ENCODE measurements around the gene LBX2. TPM values are rescaled to one million over a fixed set of nuclear protein-coding genes. Genes with fewer than 3 reads are reported as not detected.
A peak's percentile ranks its signal among the peaks of the same experiment; 100 is the strongest.

The LBX2 gene
- total and polyA plus RNA-seq, 4 experiments from 2014 or later: 0.23 to 0.30 TPM; not detected in 2

- Histone ChIP-seq H3K27ac (ENCODE audit: low read depth, low read length) (no peak overlapping the region), H3K27me3 (ENCODE audit: insufficient read depth, low read length) (peaks cover 35% of the 10 kb centered on the region), H3K36me3 (ENCODE audit: insufficient read depth, low read length) (no peaks in the 10 kb centered on the region), H3K9me3 (ENCODE audit: control insufficient read depth in 1 of 2, low read length in 2 of 2) (no peaks in the 10 kb centered on the region), H3K4me3 (ENCODE audit: low read length in 2 of 2) (peak overlapping the region in 1 of 2 donors; percentile 53), H3K4me1 (ENCODE audit: insufficient read depth, low read length) (peaks cover 35% of the 10 kb centered on the region)
- ChIA-PET POLR2A (ENCODE audit: partially characterized antibody) (interaction anchor here (0.6 to 2.7 kb wide), 11 partner anchors 9 to 58 kb away, joined by 3 to 20 read pairs (median 4); partner anchors contain the start of genes AUP1, DQX1, HTRA2 and LBX2), CTCF (ENCODE audit: partially characterized antibody) (interaction anchor here (2.6 kb wide), 1 partner anchor 33 kb away, joined by 8 read pairs; the partner anchor contains the start of genes CCDC142 and TTC31)
- Mint-ChIP-seq H3K27me3 (peaks cover 40 to 53% of the 10 kb centered on the region in 2 donors), H3K27ac (no peak overlapping the region), H3K36me3 (no peaks in the 10 kb centered on the region), H3K9me3 (peaks cover 0 to 4% (median 0%) of the 10 kb centered on the region in 8 donors), H3K4me1 (peaks cover 6 to 36% (median 18%) of the 10 kb centered on the region in 4 donors), H3K4me3 (peak overlapping the region; percentile 71 to 87 (median 83))
- DNase-seq: peak; percentile 71 to 76 (median 73)
- intact Hi-C loops (cut with micrococcal nuclease): no loop called here
These were observed 16.7 kb upstream of the LBX2 start for GRCh38 chr2:74515981-74516633.

DNA sequence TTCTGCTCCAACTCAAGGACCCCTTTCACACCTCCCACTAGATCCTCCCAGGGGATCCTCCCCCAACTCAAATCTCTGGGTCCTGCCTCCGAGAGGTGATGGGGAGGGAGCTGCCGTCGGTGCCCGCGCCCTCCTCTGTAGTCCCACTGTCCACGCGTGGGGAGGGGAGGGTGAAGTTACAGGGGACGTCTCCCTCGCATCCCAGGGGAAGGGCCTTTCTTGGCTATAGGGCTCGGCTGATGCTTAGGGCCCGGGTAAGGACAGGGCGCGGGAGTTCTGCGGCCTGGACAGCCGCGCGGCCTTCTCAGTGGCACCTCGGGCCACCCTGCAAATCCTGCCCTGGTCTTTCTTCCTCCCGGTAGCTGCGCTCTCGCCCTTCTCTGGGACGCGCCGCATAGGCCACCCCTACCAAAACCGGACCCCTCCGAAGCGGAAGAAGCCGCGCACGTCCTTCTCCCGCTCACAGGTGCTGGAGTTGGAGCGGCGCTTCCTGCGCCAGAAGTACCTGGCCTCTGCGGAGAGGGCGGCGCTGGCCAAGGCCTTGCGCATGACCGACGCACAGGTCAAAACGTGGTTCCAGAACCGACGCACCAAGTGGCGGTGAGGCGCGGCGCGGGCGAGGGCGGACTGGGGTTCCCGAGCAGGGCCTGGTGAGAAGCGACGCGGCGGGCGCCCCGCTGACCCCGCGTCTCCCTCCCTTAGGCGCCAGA lies 16.0 kb upstream of the LBX2 start:
- peak overlapping the region in 6 of 7 donors; percentile 42 to 85 (median 68) for H3K27ac Mint-ChIP-seq
- H3K4me3 ChIP-seq (ENCODE audit: low read length in 2 of 2): peak overlapping the region in 1 of 2 donors; percentile 53

GRCh38 chr2:74514368-74515270 lies 15.2 kb upstream of the LBX2 start, which contains the start of gene TLX2:
Gene TLX2, plus strand, starts transcription at chr2:74514450. Its CDS starts 357 bp downstream, at chr2:74514807.
- H3K4me3 ChIP-seq (ENCODE audit: low read length in 2 of 2): peak within 1 kb of the TSS in 1 of 2 donors; percentile 53
- Mint-ChIP-seq H3K4me1 (peaks cover 8 to 36% (median 20%) of the 10 kb centered on the region in 4 donors), H3K9me3 (peaks cover 0 to 2% (median 0%) of the 10 kb centered on the region in 8 donors), H3K27me3 (peaks cover 32 to 47% of the 10 kb centered on the region in 2 donors), H3K36me3 (no peaks in the 10 kb centered on the region), H3K4me3 (peak within 1 kb of the TSS; percentile 74 to 81 (median 76)), H3K27ac (peak within 1 kb of the TSS in 4 of 7 donors; percentile 42 to 85 (median 73))
- no peak for DNase-seq
- intact Hi-C loops (cut with micrococcal nuclease): no loop called here
- ChIA-PET POLR2A (ENCODE audit: partially characterized antibody) (interaction anchor here (0.7 to 2.7 kb wide), 8 partner anchors 8 to 32 kb away, joined by 3 to 20 read pairs (median 6); partner anchors contain the start of genes AUP1, CCDC142, DQX1 and HTRA2), CTCF (ENCODE audit: partially characterized antibody) (interaction anchor here (1.3 to 2.6 kb wide), 2 partner anchors 11 to 32 kb away, joined by 3 to 8 read pairs; partner anchors contain the start of genes CCDC142, DQX1 and TTC31)
- peaks cover 35% of the 10 kb centered on the region for H3K27me3 ChIP-seq (ENCODE audit: insufficient read depth, low read length)
- no peaks in the 10 kb centered on the region for H3K9me3 ChIP-seq (ENCODE audit: control insufficient read depth in 1 of 2, low read length in 2 of 2)
- H3K36me3 ChIP-seq (ENCODE audit: insufficient read depth, low read length): no peaks in the 10 kb centered on the region
- peaks cover 35% of the 10 kb centered on the region for H3K4me1 ChIP-seq (ENCODE audit: insufficient read depth, low read length)
- H3K27ac ChIP-seq (ENCODE audit: low read depth, low read length): no peak within 1 kb of the TSS

More for the DNA sequence above, 16.0 kb upstream of the LBX2 start:
- Histone ChIP-seq H3K36me3 (ENCODE audit: insufficient read depth, low read length) (no peaks in the 10 kb centered on the region), H3K27me3 (ENCODE audit: insufficient read depth, low read length) (peaks cover 35% of the 10 kb centered on the region), H3K27ac (ENCODE audit: low read depth, low read length) (no peak overlapping the region), H3K4me1 (ENCODE audit: insufficient read depth, low read length) (peaks cover 35% of the 10 kb centered on the region), H3K9me3 (ENCODE audit: control insufficient read depth in 1 of 2, low read length in 2 of 2) (no peaks in the 10 kb centered on the region)
- H3K9me3 Mint-ChIP-seq: peaks cover 0 to 4% (median 0%) of the 10 kb centered on the region in 8 donors
- H3K4me3 Mint-ChIP-seq: peak overlapping the region; percentile 74 to 80 (median 76)
- ChIA-PET POLR2A (ENCODE audit: partially characterized antibody) (interaction anchor here (0.7 to 2.7 kb wide), 10 partner anchors 8 to 43 kb away, joined by 3 to 20 read pairs (median 4); partner anchors contain the start of genes AUP1, CCDC142, DQX1 and HTRA2), CTCF (ENCODE audit: partially characterized antibody) (interaction anchor here (1.3 to 2.6 kb wide), 2 partner anchors 11 to 32 kb away, joined by 3 to 8 read pairs; partner anchors contain the start of genes CCDC142, DQX1 and TTC31)
- H3K27me3 Mint-ChIP-seq: peaks cover 39 to 55% of the 10 kb centered on the region in 2 donors
- no peaks in the 10 kb centered on the region for H3K36me3 Mint-ChIP-seq
- peaks cover 6 to 36% (median 20%) of the 10 kb centered on the region in 4 donors for H3K4me1 Mint-ChIP-seq
- DNase-seq: no peak
- intact Hi-C loops (cut with micrococcal nuclease): no loop called here

- Histone ChIP-seq H3K27ac (ENCODE audit: low read depth, low read length) (no peak overlapping the region), H3K36me3 (ENCODE audit: insufficient read depth, low read length) (no peaks in the 10 kb centered on the region), H3K4me1 (ENCODE audit: insufficient read depth, low read length) (peaks cover 35% of the 10 kb centered on the region), H3K9me3 (ENCODE audit: control insufficient read depth in 1 of 2, low read length in 2 of 2) (no peaks in the 10 kb centered on the region), H3K27me3 (ENCODE audit: insufficient read depth, low read length) (peaks cover 35% of the 10 kb centered on the region), H3K4me3 (ENCODE audit: low read length in 2 of 2) (peak overlapping the region in 1 of 2 donors; percentile 46)
- Mint-ChIP-seq H3K36me3 (no peaks in the 10 kb centered on the region), H3K27me3 (peaks cover 24 to 42% of the 10 kb centered on the region in 2 donors), H3K4me3 (peak overlapping the region; percentile 41 to 81 (median 69)), H3K4me1 (peaks cover 8 to 36% (median 21%) of the 10 kb centered on the region in 4 donors), H3K27ac (peak overlapping the region in 2 of 7 donors; percentile 27 to 52), H3K9me3 (peaks cover 0 to 2% (median 0%) of the 10 kb centered on the region in 8 donors)
- ChIA-PET POLR2A (ENCODE audit: partially characterized antibody) (interaction anchor here (0.9 to 2.7 kb wide), 10 partner anchors 10 to 58 kb away, joined by 3 to 20 read pairs (median 4); partner anchors contain the start of genes AUP1, DQX1, HTRA2 and MRPL53), CTCF (ENCODE audit: partially characterized antibody) (interaction anchor here (1.3 kb wide), 1 partner anchor 12 kb away, joined by 3 read pairs; the partner anchor contains the start of gene DQX1)
- intact Hi-C loops (cut with micrococcal nuclease): no loop called here
- peak in 1 of 5 donors; percentile 30 for DNase-seq
These were observed 14.4 kb upstream of the LBX2 start for GRCh38 chr2:74513605-74514367.

GRCh38 chr2:74512744-74513604 lies 13.6 kb upstream of the LBX2 start:
- peak overlapping the region in 5 of 8 donors; percentile 41 to 81 (median 69) for H3K4me3 Mint-ChIP-seq
- peaks cover 42% of the 10 kb centered on the region for H3K4me1 ChIP-seq (ENCODE audit: insufficient read depth, low read length)
- no peaks in the 10 kb centered on the region for H3K36me3 ChIP-seq (ENCODE audit: insufficient read depth, low read length)
- H3K9me3 ChIP-seq (ENCODE audit: control insufficient read depth in 1 of 2, low read length in 2 of 2): no peaks in the 10 kb centered on the region
- H3K4me1 Mint-ChIP-seq: peaks cover 14 to 44% (median 28%) of the 10 kb centered on the region in 4 donors
- peaks cover 0 to 2% (median 0%) of the 10 kb centered on the region in 8 donors for H3K9me3 Mint-ChIP-seq
- CTCF ChIA-PET (ENCODE audit: partially characterized antibody): no interaction called here
- H3K27ac Mint-ChIP-seq: peak overlapping the region in 1 of 7 donors; percentile 70
- intact Hi-C loops (cut with micrococcal nuclease): no loop called here
- H3K4me3 ChIP-seq (ENCODE audit: low read length in 2 of 2): no peak overlapping the region
- POLR2A ChIA-PET (ENCODE audit: partially characterized antibody): interaction anchor here (0.9 to 1.8 kb wide), 9 partner anchors 11 to 335 kb away, joined by 3 to 11 read pairs (median 3); partner anchors contain the start of genes AUP1, DQX1, HTRA2 and MRPL53
- H3K27ac ChIP-seq (ENCODE audit: low read depth, low read length): no peak overlapping the region
- H3K27me3 Mint-ChIP-seq: peaks cover 18 to 36% of the 10 kb centered on the region in 2 donors
- H3K36me3 Mint-ChIP-seq: no peaks in the 10 kb centered on the region
- H3K27me3 ChIP-seq (ENCODE audit: insufficient read depth, low read length): peaks cover 32% of the 10 kb centered on the region
- no peak for DNase-seq
